Glutamatergic neuron (in vitro differentiated cells): ENCODE measurements around the gene RNU11. TPM values are rescaled to one million over a fixed set of nuclear protein-coding genes. Genes with fewer than 3 reads are reported as not detected.
"Not testable (repeated sequence)": the region's sequence is repeated elsewhere in the genome, so short reads cannot be mapped to it uniquely, and the experiment has no call there.

Experiments used
- DNase-seq: peaks from one replicate; pipeline ENCODE4 v3.0.0; 2022
- H3K27ac Mint-ChIP-seq: one replicate; pipeline ENCODE4 v1.8.0; 2020; ENCODE audit warnings: mild to moderate bottlenecking, mixed read lengths, inconsistent platforms; ENCODE audit not compliant: unreplicated experiment
- H3K27me3 Mint-ChIP-seq: one replicate; pipeline ENCODE4 v1.8.0; 2020; ENCODE audit warnings: mild to moderate bottlenecking, moderate library complexity, mixed read lengths, inconsistent platforms; ENCODE audit not compliant: unreplicated experiment
- H3K36me3 Mint-ChIP-seq: one replicate; pipeline ENCODE4 v1.8.0; 2020; ENCODE audit warnings: mild to moderate bottlenecking, mixed read lengths, inconsistent platforms; ENCODE audit not compliant: unreplicated experiment
- H3K4me1 Mint-ChIP-seq: one replicate; pipeline ENCODE4 v1.8.0; 2020; ENCODE audit warnings: mild to moderate bottlenecking, low read depth, mixed read lengths, inconsistent platforms; ENCODE audit not compliant: unreplicated experiment
- H3K4me3 Mint-ChIP-seq: one replicate; pipeline ENCODE4 v1.8.0; 2020; ENCODE audit warnings: mild to moderate bottlenecking, mixed read lengths, inconsistent platforms; ENCODE audit not compliant: unreplicated experiment
- H3K9me3 Mint-ChIP-seq: one replicate; pipeline ENCODE4 v1.8.0; 2020; ENCODE audit warnings: mild to moderate bottlenecking, moderate library complexity, mixed read lengths, inconsistent platforms; ENCODE audit not compliant: unreplicated experiment
- total RNA-seq: library from RNA; stranded (reverse); fragmentation: NEBNext Ultra II Directional; extraction: Animal tissue kit (Norgen Biotek cat#: 25700); gene quantifications from one replicate; pipeline ENCODE4 v1.2.1, GENCODE V29; 2021; ENCODE audit not compliant: unreplicated experiment
- TF ChIP-seq, protein P1 (sequence below): fragments of 200-600 bp; sonication (generic); IDR thresholded peaks from one replicate; pipeline ENCODE4 v1.5.0; 2021; ENCODE audit not compliant: partially characterized antibody, unreplicated experiment

Gene RNU11
- total RNA-seq, 1 donor from 2014 or later: not detected

DNA sequence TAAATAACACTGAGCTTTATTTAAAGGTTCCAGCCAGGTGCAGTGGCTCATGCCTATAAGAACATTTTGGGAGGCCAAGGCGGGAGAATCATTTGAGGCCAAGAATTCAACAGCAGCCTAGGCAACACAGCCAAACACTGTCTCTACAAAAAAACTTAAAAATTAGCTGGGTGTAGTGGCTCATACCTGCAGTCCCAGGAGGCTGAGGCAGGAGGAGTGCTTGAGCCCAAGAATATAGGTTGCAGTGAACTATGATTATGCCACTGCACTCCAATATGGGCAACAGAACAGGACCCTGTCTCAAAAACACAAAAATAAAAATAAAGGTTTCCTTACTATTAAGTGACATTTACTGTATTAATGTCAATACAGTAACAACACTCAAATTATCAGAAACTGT is 7.6 kb upstream of the RNU11 start:
- peaks cover 16% of the 10 kb centered on the region for H3K4me1 Mint-ChIP-seq
- DNase-seq: no peak
- H3K4me3 Mint-ChIP-seq: no peak overlapping the region
- TF ChIP-seq, protein P1, sequence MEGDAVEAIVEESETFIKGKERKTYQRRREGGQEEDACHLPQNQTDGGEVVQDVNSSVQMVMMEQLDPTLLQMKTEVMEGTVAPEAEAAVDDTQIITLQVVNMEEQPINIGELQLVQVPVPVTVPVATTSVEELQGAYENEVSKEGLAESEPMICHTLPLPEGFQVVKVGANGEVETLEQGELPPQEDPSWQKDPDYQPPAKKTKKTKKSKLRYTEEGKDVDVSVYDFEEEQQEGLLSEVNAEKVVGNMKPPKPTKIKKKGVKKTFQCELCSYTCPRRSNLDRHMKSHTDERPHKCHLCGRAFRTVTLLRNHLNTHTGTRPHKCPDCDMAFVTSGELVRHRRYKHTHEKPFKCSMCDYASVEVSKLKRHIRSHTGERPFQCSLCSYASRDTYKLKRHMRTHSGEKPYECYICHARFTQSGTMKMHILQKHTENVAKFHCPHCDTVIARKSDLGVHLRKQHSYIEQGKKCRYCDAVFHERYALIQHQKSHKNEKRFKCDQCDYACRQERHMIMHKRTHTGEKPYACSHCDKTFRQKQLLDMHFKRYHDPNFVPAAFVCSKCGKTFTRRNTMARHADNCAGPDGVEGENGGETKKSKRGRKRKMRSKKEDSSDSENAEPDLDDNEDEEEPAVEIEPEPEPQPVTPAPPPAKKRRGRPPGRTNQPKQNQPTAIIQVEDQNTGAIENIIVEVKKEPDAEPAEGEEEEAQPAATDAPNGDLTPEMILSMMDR: no peak
- peaks cover 15% of the 10 kb centered on the region for H3K27me3 Mint-ChIP-seq
- H3K36me3 Mint-ChIP-seq: no peaks in the 10 kb centered on the region
- no peak overlapping the region for H3K27ac Mint-ChIP-seq
- H3K9me3 Mint-ChIP-seq: peaks cover 4% of the 10 kb centered on the region

DNA sequence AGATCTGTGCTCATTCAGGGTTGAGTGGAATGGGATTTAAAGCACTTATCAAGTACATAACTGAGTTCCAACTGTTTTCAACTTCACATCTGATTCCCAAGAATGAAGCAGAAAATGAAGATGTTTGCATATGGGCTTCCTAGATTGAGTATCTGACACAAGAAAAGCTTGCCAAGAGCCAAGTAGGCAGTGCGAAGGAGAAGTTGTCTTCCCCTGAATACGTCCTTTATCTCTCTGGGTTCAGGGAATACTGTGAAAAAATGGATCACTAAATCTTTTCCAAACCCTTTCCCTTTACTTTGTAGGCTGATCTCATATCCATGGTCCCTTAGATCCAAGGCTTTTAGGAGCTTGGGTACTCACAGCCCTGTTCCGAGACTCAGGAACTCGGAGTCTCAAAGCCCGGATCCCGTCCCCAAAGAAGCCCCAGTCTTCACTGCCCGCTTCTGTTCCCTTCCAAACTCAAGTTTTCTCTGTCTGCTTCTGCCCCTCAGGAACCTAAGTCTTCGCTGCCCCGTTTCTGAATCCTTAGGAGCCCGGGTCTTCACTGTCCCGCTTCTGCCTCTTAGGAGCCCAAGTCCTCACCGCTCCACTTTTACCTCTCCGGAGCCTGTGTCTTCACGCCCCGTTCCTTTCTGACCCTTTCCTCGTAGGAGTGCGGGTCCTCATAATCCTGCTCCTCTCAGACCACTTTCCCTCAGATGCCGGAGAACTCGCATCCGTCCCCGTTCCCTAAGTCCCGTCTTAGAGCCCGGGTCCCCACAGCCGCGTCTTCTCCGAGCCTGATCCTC is 6.1 kb upstream of the RNU11 start:
- peaks cover 16% of the 10 kb centered on the region for H3K4me1 Mint-ChIP-seq
- DNase-seq: no peak
- TF ChIP-seq, protein P1: no peak
- H3K36me3 Mint-ChIP-seq: no peaks in the 10 kb centered on the region
- peak overlapping the region; percentile 98 for H3K27ac Mint-ChIP-seq
- H3K9me3 Mint-ChIP-seq: peaks cover 4% of the 10 kb centered on the region
- H3K27me3 Mint-ChIP-seq: peaks cover 15% of the 10 kb centered on the region
- peak overlapping the region; percentile 100 for H3K4me3 Mint-ChIP-seq

DNA sequence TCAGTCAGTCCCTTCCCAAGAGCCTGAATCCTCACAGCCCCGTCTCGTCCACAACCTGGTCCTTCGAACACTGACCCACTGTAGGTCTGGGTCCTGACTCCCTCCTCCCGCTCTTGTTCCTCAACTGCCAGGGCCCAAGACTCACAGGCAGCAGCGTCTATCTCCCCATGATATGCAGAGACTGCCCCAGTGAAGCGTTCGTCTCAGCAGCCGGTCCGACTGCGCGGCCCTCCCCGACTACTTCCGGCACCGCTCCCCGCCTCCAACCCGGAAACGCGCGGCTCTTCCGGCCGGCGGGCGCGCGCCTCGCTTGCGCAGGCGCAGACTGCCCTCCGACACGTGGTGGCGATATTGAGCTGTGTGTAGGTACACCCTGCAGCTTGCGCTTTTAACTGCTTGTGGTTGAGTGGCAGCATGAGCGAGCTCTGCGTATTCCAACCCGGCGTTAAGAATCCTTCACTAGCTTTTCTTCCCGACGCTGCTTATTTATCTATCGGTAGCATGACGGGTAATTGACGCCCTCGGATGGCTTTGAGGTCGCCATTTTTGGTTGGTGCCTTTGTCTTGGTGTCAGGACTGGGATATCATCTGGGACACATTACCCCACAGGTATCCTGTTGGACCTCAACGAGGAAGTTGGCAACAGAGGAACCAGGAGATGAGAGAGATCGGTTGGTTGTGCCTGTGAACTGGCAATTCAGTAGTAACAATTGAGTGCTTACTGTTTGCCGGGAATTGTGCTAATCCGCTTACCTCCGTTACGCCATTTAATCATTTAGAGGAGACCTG is 5.4 kb upstream of the RNU11 start, which contains the start of gene TAF12:
TSS of gene TAF12 (minus strand) at position 221 of the 789 bp plus-strand sequence. CDS start 20,986 bp downstream, outside the sequence.
- peaks cover 16% of the 10 kb centered on the region for H3K4me1 Mint-ChIP-seq

DNA sequence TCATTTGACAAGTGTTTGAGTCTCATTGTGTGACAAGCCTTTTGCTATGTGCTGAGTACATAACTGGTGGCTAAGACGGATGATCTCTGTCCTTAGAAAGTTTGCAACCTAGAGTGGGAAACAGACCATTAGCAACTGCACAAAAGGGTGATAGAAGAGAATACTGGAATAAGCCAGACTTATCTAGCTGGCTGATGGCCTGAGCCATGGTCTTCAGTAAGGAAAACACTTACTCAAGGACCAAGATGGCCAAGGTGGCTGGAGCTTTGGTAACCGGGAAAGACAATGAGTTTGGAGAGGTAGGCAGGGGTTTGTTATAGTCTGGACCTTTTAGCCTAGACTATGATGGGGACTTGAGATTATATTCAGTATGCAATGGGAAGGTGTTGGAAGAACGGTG is 3.9 kb upstream of the RNU11 start:
- peak overlapping the region; percentile 98 for H3K27ac Mint-ChIP-seq
- TF ChIP-seq, protein P1: no peak
- peaks cover 13% of the 10 kb centered on the region for H3K9me3 Mint-ChIP-seq
- peak overlapping the region; percentile 83 for H3K4me3 Mint-ChIP-seq
- DNase-seq: no peak
- no peaks in the 10 kb centered on the region for H3K36me3 Mint-ChIP-seq
- peaks cover 16% of the 10 kb centered on the region for H3K4me1 Mint-ChIP-seq
- H3K27me3 Mint-ChIP-seq: peaks cover 24% of the 10 kb centered on the region

More for the DNA sequence above, 5.4 kb upstream of the RNU11 start, which contains the start of gene TAF12:
- H3K4me3 Mint-ChIP-seq: peak within 1 kb of the TSS; percentile 100
- peak within 1 kb of the TSS; percentile 98 for H3K27ac Mint-ChIP-seq
- TF ChIP-seq, protein P1: peak; percentile 40
- H3K27me3 Mint-ChIP-seq: peaks cover 19% of the 10 kb centered on the region
- peaks cover 6% of the 10 kb centered on the region for H3K9me3 Mint-ChIP-seq
- no peaks in the 10 kb centered on the region for H3K36me3 Mint-ChIP-seq
- DNase-seq: peak; percentile 92

DNA sequence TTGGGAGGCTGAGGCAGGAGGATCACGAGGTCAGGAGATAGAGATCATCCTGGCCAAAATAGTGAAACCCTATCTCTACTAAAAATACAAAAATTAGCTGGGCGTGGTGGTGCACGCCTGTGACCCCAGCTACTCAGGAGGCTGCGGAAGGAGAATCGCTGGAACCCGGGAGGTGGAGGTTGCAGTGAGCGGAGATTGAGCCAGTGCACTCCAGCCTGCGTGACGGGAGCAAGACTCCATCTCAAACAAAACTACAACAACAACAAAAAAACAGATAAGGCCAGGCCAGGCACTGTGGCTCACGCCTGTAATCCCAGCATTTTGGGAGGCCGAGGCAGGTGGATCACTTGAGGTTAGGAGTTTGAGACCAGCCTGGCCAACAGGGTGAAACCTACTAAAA is 3.0 kb upstream of the RNU11 start:
- not testable (repeated sequence) for DNase-seq, H3K27ac Mint-ChIP-seq, H3K36me3 Mint-ChIP-seq, H3K4me3 Mint-ChIP-seq
- peaks cover 13% of the 10 kb centered on the region for H3K9me3 Mint-ChIP-seq
- H3K4me1 Mint-ChIP-seq: peaks cover 16% of the 10 kb centered on the region
- peaks cover 24% of the 10 kb centered on the region for H3K27me3 Mint-ChIP-seq
